Measurements from ENCODE around the gene NDUFA11.

DNA sequence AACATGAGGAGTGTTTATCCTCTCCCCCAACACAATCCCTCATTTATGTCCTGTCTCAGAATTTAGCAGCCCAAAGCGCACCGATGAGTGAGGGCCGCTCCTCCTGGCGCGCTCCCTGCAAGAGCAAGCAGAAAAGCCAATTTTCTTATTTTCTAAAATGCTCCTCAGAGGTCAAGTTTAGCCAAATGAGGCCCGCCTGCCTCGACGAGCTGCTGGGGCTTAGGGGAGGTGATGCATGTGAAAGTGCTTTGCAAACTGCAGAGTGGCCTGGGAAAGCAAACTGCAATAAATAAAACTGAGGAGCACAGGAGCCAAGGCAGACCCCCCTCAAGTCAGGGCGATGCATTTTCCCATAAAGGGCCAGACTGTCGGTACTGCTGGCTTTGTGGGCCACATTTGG, 39.5 kb upstream of the NDUFA11 start:
- TF ChIP-seq POLR2A (IDR thresholded peaks at IDR 0.05; ENCODE audit: extremely low read depth, insufficient read length) = no peak
- TF ChIP-seq, protein P1, sequence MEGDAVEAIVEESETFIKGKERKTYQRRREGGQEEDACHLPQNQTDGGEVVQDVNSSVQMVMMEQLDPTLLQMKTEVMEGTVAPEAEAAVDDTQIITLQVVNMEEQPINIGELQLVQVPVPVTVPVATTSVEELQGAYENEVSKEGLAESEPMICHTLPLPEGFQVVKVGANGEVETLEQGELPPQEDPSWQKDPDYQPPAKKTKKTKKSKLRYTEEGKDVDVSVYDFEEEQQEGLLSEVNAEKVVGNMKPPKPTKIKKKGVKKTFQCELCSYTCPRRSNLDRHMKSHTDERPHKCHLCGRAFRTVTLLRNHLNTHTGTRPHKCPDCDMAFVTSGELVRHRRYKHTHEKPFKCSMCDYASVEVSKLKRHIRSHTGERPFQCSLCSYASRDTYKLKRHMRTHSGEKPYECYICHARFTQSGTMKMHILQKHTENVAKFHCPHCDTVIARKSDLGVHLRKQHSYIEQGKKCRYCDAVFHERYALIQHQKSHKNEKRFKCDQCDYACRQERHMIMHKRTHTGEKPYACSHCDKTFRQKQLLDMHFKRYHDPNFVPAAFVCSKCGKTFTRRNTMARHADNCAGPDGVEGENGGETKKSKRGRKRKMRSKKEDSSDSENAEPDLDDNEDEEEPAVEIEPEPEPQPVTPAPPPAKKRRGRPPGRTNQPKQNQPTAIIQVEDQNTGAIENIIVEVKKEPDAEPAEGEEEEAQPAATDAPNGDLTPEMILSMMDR (IDR thresholded peaks at IDR 0.05; ENCODE audit: low read depth, low read length) = no peak

Data from NB4 (cell line).